ENCODE results near the gene CASQ1. TPM values are rescaled to one million over a fixed set of nuclear protein-coding genes. Genes with fewer than 3 reads are reported as not detected.

Gene CASQ1
- total and polyA plus RNA-seq, 3 donors from 2014 or later, result 3.4 to 10.2 (median 5.6) TPM

- WGBS, 2 donors, result 87 to 94% methylated on average over 3 of the region's 3 CpGs
- intact Hi-C loops (cut with DNase I; ENCODE audit: low total_unique reads), result no loop called here
- Histone ChIP-seq H3K9me3 (no peaks in the 10 kb centered on the region), H3K27ac (no peak overlapping the region), H3K36me3 (ENCODE audit: low read depth, missing control alignments) (no peaks in the 10 kb centered on the region), H3K4me3 (no peak overlapping the region), H3K27me3 (no peaks in the 10 kb centered on the region), H3K4me1 (no peaks in the 10 kb centered on the region)
- TF ChIP-seq CTCF (IDR thresholded peaks at IDR 0.05), result no peak
- TF ChIP-seq POLR2A (IDR thresholded peaks at IDR 0.05), result no peak
- no peak for DNase-seq
Measured at GRCh38 chr1:160148121-160148520, 42.3 kb upstream of the CASQ1 start.

DNA sequence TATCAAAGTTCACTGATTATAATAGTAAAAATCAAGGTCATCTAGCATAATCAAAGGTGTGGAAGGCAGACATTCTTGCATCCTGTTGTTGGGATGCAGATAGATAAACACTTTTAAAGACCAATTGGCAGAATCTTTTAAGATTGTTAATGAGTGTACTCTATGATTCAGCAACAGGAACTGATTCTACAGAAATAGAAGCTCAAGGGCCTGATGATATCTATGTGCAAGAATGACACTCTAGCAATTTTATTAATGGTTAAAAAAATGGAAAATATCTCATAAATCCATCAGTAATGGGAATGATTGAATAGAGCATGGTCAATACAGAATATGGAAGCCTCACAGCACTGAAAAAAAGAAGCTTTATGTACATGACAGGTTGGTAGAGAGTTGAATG, 41.1 kb upstream of the CASQ1 start:
- intact Hi-C loops (cut with DNase I; ENCODE audit: low total_unique reads), result no loop called here
- no peaks in the 10 kb centered on the region for H3K27me3 ChIP-seq
- no peak overlapping the region for H3K4me3 ChIP-seq
- no peak for DNase-seq
- no peak overlapping the region for H3K27ac ChIP-seq
- H3K36me3 ChIP-seq (ENCODE audit: low read depth, missing control alignments), result no peaks in the 10 kb centered on the region
- TF ChIP-seq POLR2A (IDR thresholded peaks at IDR 0.05) (no peak), CTCF (IDR thresholded peaks at IDR 0.05) (no peak)
- H3K4me1 ChIP-seq, result no peaks in the 10 kb centered on the region
- no peaks in the 10 kb centered on the region for H3K9me3 ChIP-seq

DNA sequence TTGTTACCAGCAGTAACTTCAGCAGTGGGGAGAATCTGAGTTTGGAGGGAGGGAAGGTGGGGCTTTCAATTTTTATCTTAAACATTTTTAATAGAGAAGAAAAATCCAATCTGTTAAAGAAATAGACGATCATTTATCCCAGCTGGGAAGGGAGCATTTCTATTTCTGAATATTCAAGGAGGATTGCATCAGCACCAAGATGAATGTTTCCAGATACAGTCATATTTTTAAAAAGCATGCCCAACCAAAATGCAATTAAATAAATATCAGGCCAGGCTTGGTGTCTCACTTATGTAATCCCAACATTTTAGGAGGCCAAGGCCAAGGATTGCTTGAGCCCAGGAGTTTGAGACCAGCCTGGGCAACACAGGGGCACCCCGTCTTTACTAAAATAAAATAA, 40.7 kb upstream of the CASQ1 start:
- no peak overlapping the region for H3K4me3 ChIP-seq
- TF ChIP-seq CTCF (IDR thresholded peaks at IDR 0.05) (no peak), POLR2A (IDR thresholded peaks at IDR 0.05) (no peak)
- no peaks in the 10 kb centered on the region for H3K4me1 ChIP-seq
- no peaks in the 10 kb centered on the region for H3K9me3 ChIP-seq
- DNase-seq, result no peak
- no peaks in the 10 kb centered on the region for H3K36me3 ChIP-seq (ENCODE audit: low read depth, missing control alignments)
- no peaks in the 10 kb centered on the region for H3K27me3 ChIP-seq
- intact Hi-C loops (cut with DNase I; ENCODE audit: low total_unique reads), result no loop called here
- 87 to 90% methylated on average over 2 of the region's 2 CpGs for WGBS, 2 donors
- no peak overlapping the region for H3K27ac ChIP-seq

DNA sequence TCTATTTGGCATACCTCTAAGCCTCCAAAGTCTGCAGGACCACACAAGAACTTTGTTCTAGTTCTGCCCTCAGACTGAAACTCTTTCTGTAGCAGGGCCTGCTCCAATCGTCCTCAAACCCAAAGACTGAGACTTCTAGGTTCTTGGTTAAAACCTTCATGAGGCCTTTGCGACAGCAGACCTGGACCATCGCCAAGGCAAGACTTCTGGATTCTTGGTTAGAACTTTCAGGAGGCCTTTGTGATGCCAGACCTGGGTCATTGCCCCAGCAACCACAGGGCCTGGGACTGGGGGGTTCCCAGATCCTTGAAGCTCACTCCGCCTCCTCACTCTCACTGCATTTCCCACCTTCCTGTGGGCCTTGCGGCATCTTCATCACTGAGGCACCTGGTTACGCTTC, 39.1 kb upstream of the CASQ1 start, which contains the start of gene ATP1A4:
Gene ATP1A4 (plus strand): TSS at position 301 of the 400 bp plus-strand sequence. CDS start 438 bp downstream, outside the sequence.
- H3K36me3 ChIP-seq (ENCODE audit: low read depth, missing control alignments), result no peaks in the 10 kb centered on the region
- DNase-seq, result no peak
- TF ChIP-seq POLR2A (IDR thresholded peaks at IDR 0.05) (no peak), CTCF (IDR thresholded peaks at IDR 0.05) (no peak)
- H3K4me3 ChIP-seq, result no peak within 1 kb of the TSS
- intact Hi-C loops (cut with DNase I; ENCODE audit: low total_unique reads), result no loop called here
- no peak within 1 kb of the TSS for H3K27ac ChIP-seq
- no peaks in the 10 kb centered on the region for H3K9me3 ChIP-seq
- no peaks in the 10 kb centered on the region for H3K27me3 ChIP-seq
- H3K4me1 ChIP-seq, result no peaks in the 10 kb centered on the region
- 88 to 93% methylated on average over 6 of the region's 6 CpGs for WGBS, 2 donors

- H3K27me3 ChIP-seq, result no peaks in the 10 kb centered on the region
- TF ChIP-seq POLR2A (IDR thresholded peaks at IDR 0.05) (no peak), CTCF (IDR thresholded peaks at IDR 0.05) (no peak)
- intact Hi-C loops (cut with DNase I; ENCODE audit: low total_unique reads), result no loop called here
- H3K4me3 ChIP-seq, result no peak overlapping the region
- peaks cover 2% of the 10 kb centered on the region for H3K4me1 ChIP-seq
- no peak overlapping the region for H3K27ac ChIP-seq
- DNase-seq, result no peak
- H3K9me3 ChIP-seq, result no peaks in the 10 kb centered on the region
- 89 to 91% methylated on average over 3 of the region's 3 CpGs for WGBS, 2 donors
- no peaks in the 10 kb centered on the region for H3K36me3 ChIP-seq (ENCODE audit: low read depth, missing control alignments)
Measured at GRCh38 chr1:160154790-160155189, 35.6 kb upstream of the CASQ1 start.
